Right lobe of liver (tissue), 6 donors: ENCODE data around the gene CLCF1. TPM values are rescaled to one million over a fixed set of nuclear protein-coding genes. Genes with fewer than 3 reads are reported as not detected.

Source experiments
- ATAC-seq, 4 donors: fragments of 200-7000 bp; cut with Tn5 transposase; one replicate each; pipeline ENCODE4 v1.9.1; 2020; ENCODE audit warnings: mild to moderate bottlenecking in 4 of 4, moderate library complexity in 4 of 4
- DNase-seq, 3 donors: peaks; one replicate each; pipeline ENCODE4 v3.0.0-alpha.2; 2020
- H3K27ac ChIP-seq, 3 donors: fragments of 200-600 bp; one replicate each; pipeline ENCODE4 v1.8.0; 2022
- H3K27me3 ChIP-seq, 2 donors: fragments of 200-600 bp; one replicate each; pipeline ENCODE4 v1.8.0; 2022
- H3K36me3 ChIP-seq, 4 donors: fragments of 200-600 bp; sonication (generic) in 1 of 4; one replicate each; pipeline versions ENCODE4 v1.5.1 to v1.8.0; 2017 to 2022; ENCODE audit warnings: control low read depth in 1 of 4
- H3K4me1 ChIP-seq, 4 donors: fragments of 200-600 bp; sonication (generic) in 1 of 4; one replicate each; pipeline versions ENCODE4 v1.5.1 to v1.8.0; 2017 to 2022; ENCODE audit warnings: control low read depth in 1 of 4
- H3K4me3 ChIP-seq, 3 donors: fragments of 200-600 bp; one replicate each; pipeline ENCODE4 v1.8.0; 2022
- H3K9me3 ChIP-seq, 4 donors: fragments of 200-600 bp; sonication (generic) in 1 of 4; one replicate each; pipeline versions ENCODE4 v1.5.1 to v1.8.0; 2017 to 2022; ENCODE audit warnings: control low read depth in 1 of 4
- POLR2A ChIP-seq: fragments of 450-650 bp; IDR thresholded peaks from one replicate; pipeline ENCODE4 v1.6.1; 2017; ENCODE audit warnings: antibody characterized with exemption, mild to moderate bottlenecking
- WGBS: methylation state at CpG from one replicate; pipeline ENCODE4 v1.1.6; 2018; ENCODE audit warnings: low coverage, low lambda C conversion rate; ENCODE audit not compliant: insufficient coverage; ENCODE audit errors: missing lambda C conversion rate; 5-methylcytosine and 5-hydroxymethylcytosine counted together
- intact Hi-C, 2 donors: fragments of 100-400 bp; cut with DNase I; formaldehyde crosslinking; loops; one replicate each; pipeline versions ENCODE4 v1.11.2 to v1.14.1; 2022
- total RNA-seq, 6 experiments: library from RNA; depleted of rRNA in 2 of 6; stranded (reverse); fragments of >200 nt in 2 of 6; fragmentation: NEBNext Ultra II Directional in 3 of 6; extraction: Animal tissue kit (Norgen Biotek cat#: 25700) in 3 of 6; gene quantifications; one replicate each; pipeline versions ENCODE4 v1.1.0 to v1.2.4, GENCODE V29; 2016 to 2023
- TF ChIP-seq, protein P1 (sequence below), 4 donors: fragments of 200-600 bp in 3 of 4; fragments of 450-650 bp in 1 of 4; IDR thresholded peaks; one replicate each; pipeline versions ENCODE4 v1.5.1 to v1.8.0; 2016 to 2022; ENCODE audit warnings: antibody characterized with exemption in 4 of 4, mild to moderate bottlenecking in 2 of 4
- donor health status: DM: no; HTN: yes; CAD: no.
- donor health status: DM: no; HTN: no; CAD: no.
- donor health status: DM: no; HTN: no; CAD: no.
- donor health status: DM: no; HTN: yes; CAD: no.
- donor health status: DM: no; HTN: yes; CAD: no.

CLCF1 gene
- total RNA-seq, 6 experiments from 2014 or later, result 0.44 to 3.8 (median 1.3) TPM

DNA sequence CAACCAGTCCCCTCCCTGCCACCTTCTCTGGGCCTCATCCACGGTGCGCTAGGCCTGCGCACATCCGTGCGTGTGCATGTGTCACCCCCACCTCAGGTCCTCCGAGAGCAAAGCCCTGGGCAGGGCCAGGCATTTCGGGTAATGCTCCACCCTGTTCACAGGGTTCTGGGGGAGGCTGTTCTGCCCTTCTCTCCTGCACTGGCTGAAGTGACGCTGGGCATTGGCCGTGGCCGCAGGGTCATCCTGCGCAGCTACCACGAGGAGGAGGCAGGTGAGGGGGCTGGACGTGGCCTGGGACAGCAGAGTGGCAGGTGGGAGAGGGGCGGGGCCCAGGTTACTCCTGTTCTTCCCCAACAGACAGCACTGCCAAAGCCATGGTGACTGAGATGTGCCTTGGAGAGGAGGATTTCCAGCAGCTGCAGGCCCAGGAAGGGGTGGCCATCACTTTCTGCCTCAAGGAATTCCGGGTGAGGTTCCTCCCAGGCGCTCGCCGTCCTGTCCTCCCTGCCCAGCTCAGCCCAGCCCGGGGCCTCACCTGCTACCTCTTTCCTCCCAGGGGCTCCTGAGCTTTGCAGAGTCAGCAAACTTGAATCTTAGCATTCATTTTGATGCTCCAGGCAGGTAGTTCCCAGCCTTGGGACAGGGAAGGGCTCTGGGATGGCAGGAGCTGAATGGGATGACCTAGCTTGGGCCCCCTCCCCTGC is 22.3 kb upstream of the CLCF1 start:
- DNase-seq (no peak), ATAC-seq (no peak)

DNA sequence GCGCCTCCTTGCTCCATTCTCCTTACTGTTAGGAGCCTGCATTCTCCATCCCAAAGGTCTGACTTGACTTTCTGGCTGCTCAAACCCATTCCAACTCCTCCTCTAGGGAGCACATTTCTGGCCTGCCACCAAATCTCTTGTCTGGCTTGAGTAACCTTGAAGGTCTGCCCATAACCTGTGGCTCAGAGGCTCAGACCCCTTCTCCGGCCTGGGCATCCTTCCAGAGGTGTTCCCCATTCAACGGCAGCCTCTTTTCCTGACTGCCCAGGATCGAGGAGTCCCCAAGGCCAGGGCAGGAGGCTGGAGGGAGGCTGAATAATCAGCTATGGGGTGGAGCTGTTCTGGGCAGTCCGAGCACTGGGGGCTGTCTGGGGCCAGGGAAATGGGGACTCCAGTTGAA is 20.6 kb upstream of the CLCF1 start:
- no peak for ATAC-seq
- H3K27ac ChIP-seq, result no peak overlapping the region
- TF ChIP-seq, protein P1, sequence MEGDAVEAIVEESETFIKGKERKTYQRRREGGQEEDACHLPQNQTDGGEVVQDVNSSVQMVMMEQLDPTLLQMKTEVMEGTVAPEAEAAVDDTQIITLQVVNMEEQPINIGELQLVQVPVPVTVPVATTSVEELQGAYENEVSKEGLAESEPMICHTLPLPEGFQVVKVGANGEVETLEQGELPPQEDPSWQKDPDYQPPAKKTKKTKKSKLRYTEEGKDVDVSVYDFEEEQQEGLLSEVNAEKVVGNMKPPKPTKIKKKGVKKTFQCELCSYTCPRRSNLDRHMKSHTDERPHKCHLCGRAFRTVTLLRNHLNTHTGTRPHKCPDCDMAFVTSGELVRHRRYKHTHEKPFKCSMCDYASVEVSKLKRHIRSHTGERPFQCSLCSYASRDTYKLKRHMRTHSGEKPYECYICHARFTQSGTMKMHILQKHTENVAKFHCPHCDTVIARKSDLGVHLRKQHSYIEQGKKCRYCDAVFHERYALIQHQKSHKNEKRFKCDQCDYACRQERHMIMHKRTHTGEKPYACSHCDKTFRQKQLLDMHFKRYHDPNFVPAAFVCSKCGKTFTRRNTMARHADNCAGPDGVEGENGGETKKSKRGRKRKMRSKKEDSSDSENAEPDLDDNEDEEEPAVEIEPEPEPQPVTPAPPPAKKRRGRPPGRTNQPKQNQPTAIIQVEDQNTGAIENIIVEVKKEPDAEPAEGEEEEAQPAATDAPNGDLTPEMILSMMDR (IDR thresholded peaks at IDR 0.05), result no peak
- TF ChIP-seq POLR2A, result no peak
- WGBS, result 69% methylated on average over 4 of the region's 5 CpGs
- no peak overlapping the region for H3K4me3 ChIP-seq
- H3K4me1 ChIP-seq, result peaks cover 0 to 12% (median 0%) of the 10 kb centered on the region in 4 donors
- DNase-seq, result no peak
- H3K9me3 ChIP-seq, result no peaks in the 10 kb centered on the region
- intact Hi-C loops, result loop anchor here (5.0 to 10.0 kb wide), 2 partner anchors 111 to 113 kb away; partner anchors contain the start of genes CDK2AP2 (in 2 of the 2) and PITPNM1 (in 2 of the 2)
- H3K36me3 ChIP-seq, result peaks cover 3 to 24% (median 14%) of the 10 kb centered on the region in 4 donors
- H3K27me3 ChIP-seq, result no peaks in the 10 kb centered on the region

More for the DNA sequence above, 22.3 kb upstream of the CLCF1 start:
- no peak for TF ChIP-seq POLR2A
- TF ChIP-seq, protein P1 (IDR thresholded peaks at IDR 0.05), result no peak
- no peak overlapping the region for H3K4me3 ChIP-seq
- no peaks in the 10 kb centered on the region for H3K27me3 ChIP-seq
- H3K36me3 ChIP-seq, result peaks cover 3 to 37% (median 17%) of the 10 kb centered on the region in 4 donors
- intact Hi-C loops, result loop anchor here in 1 of 2 donors (10.0 kb wide), 1 partner anchor 109 kb away; the partner anchor contains the start of genes CDK2AP2 and PITPNM1
- H3K27ac ChIP-seq, result no peak overlapping the region
- H3K9me3 ChIP-seq, result no peaks in the 10 kb centered on the region
- WGBS, result 50% methylated on average over 2 of the region's 19 CpGs
- H3K4me1 ChIP-seq, result peaks cover 0 to 20% (median 4%) of the 10 kb centered on the region in 4 donors

DNA sequence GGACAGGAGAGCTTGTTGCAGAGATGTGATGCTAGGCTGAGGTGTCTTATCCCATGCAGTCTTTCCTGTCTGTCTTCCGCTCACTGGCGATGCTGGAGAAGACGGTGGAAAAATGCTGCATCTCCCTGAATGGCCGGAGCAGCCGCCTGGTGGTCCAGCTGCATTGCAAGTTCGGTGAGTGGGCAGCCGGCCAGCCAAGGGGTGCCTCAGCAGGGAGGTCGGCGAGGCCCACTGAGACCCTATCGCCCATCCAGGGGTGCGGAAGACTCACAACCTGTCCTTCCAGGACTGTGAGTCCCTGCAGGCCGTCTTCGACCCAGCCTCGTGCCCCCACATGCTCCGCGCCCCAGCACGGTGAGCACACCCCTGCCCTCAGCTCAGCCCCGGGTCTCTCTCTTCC is 20.0 kb upstream of the CLCF1 start:
- 80% methylated on average over 6 of the region's 18 CpGs for whole genome bisulfite sequencing
- DNase-seq (no peak), ATAC-seq (no peak)
- intact Hi-C loops, result loop anchor here (5.0 to 10.0 kb wide), 2 partner anchors 111 to 114 kb away; partner anchors contain the start of genes CDK2AP2 (in 2 of the 2) and PITPNM1 (in 2 of the 2)
- Histone ChIP-seq H3K4me3 (no peak overlapping the region), H3K27ac (no peak overlapping the region), H3K36me3 (peaks cover 3 to 18% (median 11%) of the 10 kb centered on the region in 4 donors), H3K9me3 (no peaks in the 10 kb centered on the region), H3K4me1 (peaks cover 0 to 12% (median 0%) of the 10 kb centered on the region in 4 donors), H3K27me3 (no peaks in the 10 kb centered on the region)
- TF ChIP-seq, protein P1 (IDR thresholded peaks at IDR 0.05), result no peak
- no peak for TF ChIP-seq POLR2A

DNA sequence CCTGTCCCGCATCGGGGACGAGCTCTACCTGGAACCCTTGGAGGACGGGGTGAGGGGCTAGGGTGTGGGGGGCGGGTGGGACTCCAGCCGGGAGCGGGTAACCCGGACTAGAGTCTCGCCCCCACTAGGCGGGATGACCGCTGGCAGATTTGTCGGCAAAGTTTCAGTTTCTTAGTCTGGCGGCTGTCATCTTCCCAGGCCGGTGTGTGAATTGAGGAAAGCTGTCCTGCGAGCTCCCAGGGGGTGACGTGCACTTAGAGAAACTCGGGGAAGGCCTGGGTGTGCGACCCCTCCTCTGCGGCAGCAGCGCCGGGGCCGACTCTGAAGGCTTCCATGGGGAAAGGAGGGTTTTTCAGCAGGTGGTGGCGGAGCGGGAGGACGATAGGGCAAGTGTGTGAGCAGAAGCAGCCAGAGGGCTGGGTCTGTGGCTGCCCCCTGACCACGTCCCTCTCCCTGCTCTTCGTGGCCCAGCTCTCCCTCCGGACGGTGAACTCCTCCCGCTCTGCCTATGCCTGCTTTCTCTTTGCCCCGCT is 18.9 kb upstream of the CLCF1 start:
- DNase-seq (no peak), ATAC-seq (peak in 3 of 4 donors; percentile 1 to 19 (median 5))
- Histone ChIP-seq H3K27me3 (no peaks in the 10 kb centered on the region), H3K4me1 (peaks cover 0 to 12% (median 0%) of the 10 kb centered on the region in 4 donors), H3K4me3 (peak overlapping the region; percentile 74 to 92 (median 84)), H3K9me3 (no peaks in the 10 kb centered on the region), H3K27ac (peak overlapping the region; percentile 49 to 79 (median 68)), H3K36me3 (peaks cover 0 to 6% (median 3%) of the 10 kb centered on the region in 4 donors)
- 6% methylated on average over 10 of the region's 31 CpGs for WGBS
- TF ChIP-seq, protein P1 (IDR thresholded peaks at IDR 0.05), result no peak
- no peak for TF ChIP-seq POLR2A
- intact Hi-C loops, result loop anchor here (5.0 to 10.0 kb wide), 2 partner anchors 113 to 115 kb away; partner anchors contain the start of genes CDK2AP2 (in 2 of the 2) and PITPNM1 (in 2 of the 2)
